ENCODE results near the gene ZNF436.
A peak's percentile ranks its signal among the peaks of the same experiment; 100 is the strongest.
"Not testable (repeated sequence)": the region's sequence is repeated elsewhere in the genome, so short reads cannot be mapped to it uniquely, and the experiment has no call there.

Gene ZNF436

GRCh38 chr1:23366598-23366997 lies 3.0 kb downstream of the ZNF436 start:
- no peak for FAIRE-seq

DNA sequence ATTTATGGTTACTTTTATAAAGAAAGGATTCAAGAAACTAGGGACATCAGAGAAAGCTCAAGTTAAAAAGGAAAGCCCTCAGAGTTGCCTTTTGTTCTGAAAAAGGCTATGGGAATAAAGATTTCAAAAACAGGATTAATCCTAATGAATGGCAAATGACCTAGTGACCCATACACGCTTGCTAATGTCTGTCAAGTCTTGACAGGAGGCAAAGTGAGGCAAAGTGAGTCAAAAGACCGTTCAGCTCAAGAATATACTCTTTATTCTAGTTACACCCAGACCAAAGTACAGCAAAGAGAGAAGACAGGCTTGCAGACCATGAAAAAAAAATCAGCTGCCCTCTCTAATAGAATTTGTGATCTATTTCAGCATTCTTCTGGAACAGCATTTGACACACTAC lies 3.5 kb downstream of the ZNF436 start:
- FAIRE-seq, result no peak

GRCh38 chr1:23362218-23362713 lies 7.4 kb downstream of the ZNF436 start:
- FAIRE-seq, result no peak

GRCh38 chr1:23358310-23358875 lies 11.2 kb downstream of the ZNF436 start:
- FAIRE-seq, result no peak

DNA sequence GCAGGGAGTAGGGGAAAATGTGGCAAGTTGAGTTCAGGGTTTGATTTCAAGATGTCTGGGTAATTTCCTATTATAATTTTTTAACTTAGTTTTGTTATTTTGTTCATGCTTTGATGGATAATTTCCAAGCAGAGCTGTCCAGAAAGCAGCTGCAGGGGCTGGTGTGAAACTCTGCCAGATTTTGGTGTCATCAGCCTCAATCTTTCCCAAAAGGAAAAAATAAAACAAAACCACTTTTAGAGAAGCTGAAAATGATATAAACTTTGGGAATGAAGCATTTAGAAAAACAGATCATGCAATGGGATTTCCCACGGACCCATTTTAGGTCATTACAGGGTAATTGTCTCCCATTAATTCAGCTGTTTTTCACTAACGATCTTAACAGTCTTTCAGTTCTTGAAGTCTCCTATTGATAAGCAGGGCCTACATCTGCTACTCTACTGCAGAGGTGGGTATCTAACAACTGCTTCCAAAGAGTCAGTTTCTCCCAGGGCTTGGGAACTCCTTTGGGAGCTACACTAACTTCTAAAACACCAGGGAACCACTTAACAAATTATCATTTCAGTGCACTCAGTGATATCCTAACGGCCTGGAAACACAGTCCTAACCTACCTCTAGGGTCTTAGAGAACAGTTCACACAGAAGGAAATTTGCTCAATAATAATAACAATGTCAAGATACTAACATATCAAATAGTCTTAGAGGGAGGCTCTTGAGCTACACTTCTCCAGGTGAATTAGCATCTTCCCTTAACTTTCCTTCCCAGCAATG lies 12.3 kb downstream of the ZNF436 start:
- no peak for FAIRE-seq

GRCh38 chr1:23356471-23357137 lies 13.0 kb downstream of the ZNF436 start:
- no peak for FAIRE-seq

DNA sequence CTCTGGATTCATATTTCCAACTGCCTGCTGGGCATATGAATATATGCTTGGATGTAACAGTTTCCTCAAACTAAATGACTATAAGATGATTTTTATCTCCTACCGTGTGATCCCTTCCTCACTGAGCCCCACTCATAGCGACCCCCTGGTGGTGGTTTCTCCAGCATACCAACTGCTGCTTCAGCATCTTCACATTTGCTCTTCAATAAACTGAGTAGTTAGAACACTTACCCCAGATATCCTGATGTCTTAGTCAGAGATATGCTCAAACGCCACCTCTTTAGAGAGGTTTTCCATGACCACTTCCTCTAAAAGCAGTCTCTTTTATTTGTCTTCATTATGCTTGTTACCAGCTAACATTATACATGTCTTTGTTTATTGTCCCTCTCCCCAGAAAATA lies 15.4 kb downstream of the ZNF436 start:
- FAIRE-seq, result no peak

DNA sequence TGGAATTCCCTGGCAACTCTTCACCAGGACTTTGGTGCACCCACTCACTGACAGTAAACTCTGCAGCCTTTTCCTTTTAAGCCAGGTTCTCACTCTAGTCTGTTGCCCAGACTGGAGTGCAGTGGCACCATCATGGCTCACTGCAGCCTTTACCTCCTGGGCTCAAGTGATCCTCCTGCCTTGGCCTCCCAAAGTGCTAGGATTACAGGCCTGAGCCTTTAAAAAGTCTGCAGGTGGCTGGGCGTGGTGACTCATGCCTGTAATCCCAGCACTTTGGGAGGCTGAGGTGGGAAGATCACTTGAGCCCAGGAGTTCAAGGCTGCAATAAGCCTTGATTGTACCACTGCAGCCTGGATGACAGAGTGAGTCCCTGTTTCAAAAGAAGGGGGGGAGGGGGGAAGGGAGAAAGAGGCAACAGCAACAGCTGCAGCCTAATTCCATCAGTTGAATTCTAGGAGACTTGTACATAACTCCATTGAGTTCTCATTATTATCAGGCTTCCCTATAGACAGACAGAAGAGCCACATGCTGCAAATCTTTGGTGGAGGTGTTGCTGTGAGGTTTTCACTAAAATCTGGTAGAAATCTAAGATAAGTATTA lies 17.4 kb downstream of the ZNF436 start:
- no peak for FAIRE-seq

DNA sequence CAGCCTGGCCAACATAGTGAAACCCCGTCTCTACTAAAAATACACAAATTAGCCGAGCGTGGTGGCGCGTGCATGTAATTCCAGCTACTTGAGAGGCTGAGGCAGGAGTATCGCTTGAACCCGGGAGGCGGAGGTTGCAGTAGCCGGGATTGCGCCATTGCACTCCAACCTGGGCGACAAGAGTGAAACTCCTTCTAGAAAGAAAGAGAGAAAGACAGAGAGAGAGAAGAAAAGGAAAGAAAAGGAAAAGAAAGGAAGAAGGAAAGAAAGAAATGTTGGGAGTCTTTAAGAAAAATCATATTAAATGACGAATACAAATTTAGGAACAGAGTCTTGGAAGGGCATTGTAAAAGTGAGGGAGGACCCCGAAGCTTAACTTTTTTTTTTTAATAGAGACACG lies 23.7 kb downstream of the ZNF436 start:
- FAIRE-seq, result no peak

DNA sequence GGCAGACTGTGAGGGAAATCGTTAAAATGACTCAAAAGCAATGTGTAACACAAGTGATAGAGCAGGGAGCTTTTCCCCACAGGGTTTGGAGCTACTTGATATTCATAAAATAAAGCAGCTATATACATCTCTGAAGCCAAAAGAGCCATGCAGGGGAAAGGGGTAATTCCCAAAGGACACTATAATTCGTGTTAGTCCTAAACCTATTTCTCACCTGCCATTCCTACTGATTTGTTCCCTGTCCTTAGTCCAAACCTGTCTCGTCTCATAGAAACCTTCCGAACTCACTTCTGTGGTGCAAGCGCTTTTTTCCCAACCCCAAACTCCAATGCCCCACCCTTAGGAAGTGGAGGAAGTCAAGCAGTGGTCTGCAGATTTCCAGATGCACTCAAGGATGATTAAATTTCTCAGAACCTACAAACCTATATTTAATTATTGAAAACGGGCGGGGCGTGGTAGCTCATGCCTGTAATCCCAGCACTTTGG lies 24.6 kb downstream of the ZNF436 start:
- FAIRE-seq, result peak; percentile 12

DNA sequence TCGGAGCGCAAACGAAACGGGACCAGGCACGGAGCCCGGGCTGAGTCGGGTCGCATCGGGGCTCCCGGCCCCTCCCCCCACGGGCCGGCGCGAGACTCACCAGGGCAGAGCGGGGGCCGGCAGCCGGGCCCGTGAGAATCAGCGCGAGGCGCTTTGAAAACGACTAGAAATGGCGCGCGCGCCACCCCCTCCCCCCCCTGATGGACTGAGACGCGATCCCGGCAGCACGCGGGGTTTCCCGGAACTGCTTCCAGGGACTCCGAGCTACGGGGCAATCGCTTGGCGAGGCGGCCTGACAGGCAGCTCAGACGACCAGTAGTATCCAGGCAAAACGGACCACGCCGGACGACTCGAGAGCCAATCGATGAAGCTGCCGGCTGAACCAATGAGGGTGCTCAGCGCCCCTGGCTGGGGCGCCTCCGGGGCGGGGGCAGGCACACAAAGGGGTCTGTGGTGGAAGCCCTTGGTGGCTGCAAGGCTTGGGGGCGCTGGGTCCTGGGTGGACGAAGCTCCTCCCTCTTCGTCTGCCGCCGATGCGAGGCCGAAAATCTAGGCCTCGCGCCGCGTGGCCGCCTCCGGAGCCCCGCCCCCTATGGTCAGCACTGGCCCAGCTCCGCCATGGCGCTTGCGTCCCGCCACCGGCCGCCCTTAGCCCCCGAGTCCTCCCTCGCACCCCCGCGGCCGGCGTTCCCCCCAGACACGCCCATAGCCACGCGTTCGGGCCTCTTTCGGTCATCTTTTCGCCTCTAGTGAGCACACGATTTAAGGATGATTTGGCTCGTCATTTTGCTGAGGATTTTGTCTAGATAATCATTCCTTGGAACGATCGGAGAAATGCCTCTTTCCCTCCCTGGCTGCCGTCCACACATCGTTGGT lies 25.3 kb downstream of the ZNF436 start, which contains the start of gene HNRNPR:
HNRNPR (minus strand) TSS at position 174 of the 876 bp plus-strand sequence. CDS start 3,276 bp downstream, outside the sequence.
- peak; percentile 97 for FAIRE-seq

DNA sequence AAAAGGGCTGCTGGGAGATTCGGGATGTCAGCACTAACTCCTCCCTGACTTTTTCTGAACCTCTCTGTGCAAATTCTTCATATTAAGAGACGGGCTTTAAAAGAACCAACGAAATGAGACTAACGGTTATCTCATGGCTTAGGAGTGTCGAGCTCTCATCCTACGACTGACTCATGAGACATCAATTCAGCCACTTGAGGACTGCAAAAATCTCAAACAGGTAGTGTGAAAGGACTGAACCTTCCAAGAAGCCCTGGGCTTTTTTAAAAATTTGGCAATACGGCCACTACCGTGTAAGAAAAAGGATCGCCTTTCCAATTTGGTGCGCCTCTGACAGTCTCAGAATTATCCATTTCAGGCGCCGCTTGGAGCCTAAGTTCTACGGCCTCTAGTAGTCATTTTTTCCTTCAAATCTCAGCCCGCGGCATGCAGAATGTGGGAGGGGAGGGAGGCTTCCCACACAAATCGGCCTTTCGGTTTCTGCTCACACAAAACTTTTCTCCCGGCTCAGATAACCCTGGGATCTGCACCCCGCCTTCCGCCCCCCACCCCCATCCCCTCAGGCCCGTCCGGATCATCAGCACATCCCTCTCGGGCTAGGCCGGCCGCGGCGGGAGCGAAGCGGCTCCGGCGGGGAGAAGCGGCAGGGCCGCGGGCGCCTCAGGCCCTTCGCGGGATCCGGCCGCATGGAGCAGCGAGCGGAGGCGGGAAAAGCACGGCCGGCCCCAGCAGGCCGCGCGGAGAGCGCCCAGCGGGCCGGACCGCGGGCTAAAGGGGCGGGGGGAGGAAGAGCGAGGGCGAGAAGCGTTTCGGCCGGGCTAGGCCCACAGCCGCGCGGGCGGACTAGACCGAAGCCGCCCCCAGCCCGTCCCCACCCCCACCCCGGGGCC lies 26.2 kb downstream of the ZNF436 start:
- FAIRE-seq, result no peak

- FAIRE-seq, result no peak
Measured at GRCh38 chr1:23341931-23342692, 27.5 kb downstream of the ZNF436 start.

DNA sequence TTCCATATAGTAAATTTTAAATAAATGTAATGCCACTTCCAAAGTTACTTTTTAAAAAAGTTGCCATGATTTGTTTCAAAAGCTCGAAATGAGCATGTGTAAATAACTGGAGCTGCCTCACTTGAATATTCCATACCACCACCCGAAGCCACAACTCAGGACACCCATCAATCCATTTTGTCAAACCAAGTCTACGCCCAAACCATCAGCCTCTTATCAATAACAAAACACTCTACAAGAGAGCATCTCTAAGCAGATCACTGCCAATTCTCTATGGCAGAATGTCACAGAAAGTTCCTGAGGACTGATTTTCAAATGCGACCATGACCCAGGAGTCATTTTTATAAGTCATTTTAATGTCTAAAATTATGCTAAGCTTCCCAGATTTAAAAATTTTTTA lies 30.0 kb downstream of the ZNF436 start:
- FAIRE-seq, result no peak

DNA sequence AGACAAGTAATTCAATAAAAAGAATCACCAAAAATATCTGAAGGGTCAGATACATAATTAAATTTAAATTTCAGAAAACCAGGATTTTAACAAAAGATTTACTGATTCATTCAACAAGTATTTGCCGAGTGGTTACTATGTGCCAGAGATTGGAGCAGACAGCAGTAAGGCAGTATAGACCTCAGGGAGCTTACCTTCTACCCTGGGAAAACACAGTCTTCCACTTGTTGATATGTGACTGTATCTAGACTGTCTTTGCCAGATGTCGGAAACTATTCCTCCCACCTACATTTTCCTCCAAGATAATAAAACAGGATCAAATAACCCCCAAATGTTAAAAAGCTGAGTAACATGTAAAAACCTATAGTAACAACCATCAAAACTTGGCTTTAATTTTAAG lies 31.8 kb downstream of the ZNF436 start:
- peak; percentile 39 for FAIRE-seq

DNA sequence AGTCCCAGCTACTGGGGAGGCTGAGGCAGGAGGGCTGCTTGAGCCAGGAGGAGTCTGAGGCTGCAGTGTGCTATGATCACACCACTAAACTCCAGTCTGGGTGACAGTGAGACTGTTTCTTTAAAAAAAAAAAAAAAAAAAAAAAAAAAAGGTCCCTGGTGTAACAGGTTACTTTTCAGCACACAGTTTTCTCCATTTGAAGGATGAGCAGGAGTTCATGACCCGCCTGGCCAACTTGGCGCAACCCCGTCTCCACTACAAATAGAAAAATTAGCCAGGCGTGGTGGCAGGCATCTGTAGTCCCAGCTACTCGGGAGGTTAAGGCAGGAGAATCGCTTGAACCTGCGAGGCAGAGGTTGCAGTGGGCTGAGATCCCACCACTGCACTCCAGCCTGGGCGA lies 37.9 kb downstream of the ZNF436 start:
- no peak for FAIRE-seq

GRCh38 chr1:23330846-23331245 lies 38.8 kb downstream of the ZNF436 start:
- FAIRE-seq, result no peak

GRCh38 chr1:23325393-23325792 lies 44.2 kb downstream of the ZNF436 start:
- FAIRE-seq, result no peak

DNA sequence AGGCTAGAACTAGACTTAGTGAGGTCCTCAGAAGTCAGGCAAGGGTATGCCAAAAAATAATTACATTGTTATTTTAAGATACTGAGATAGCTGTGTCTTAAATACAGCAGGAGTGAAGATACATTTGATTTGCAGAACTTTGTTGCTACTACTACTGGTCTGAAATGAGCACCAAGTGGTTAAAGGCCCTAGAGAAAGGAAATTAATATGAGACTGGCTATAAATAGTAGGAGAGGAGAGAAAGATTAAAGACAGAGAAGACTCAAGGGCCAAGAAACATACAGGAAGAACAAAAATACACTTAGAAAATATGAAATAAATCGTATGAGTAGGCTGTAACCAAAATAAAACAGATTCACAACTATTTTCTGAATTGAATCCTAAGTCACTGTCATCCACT lies 46.9 kb downstream of the ZNF436 start:
- no peak for FAIRE-seq

GRCh38 chr1:23310280-23310679 lies 59.4 kb downstream of the ZNF436 start:
- FAIRE-seq, result not testable (repeated sequence)
